ENCODE data around the gene HPCAL1.
A peak's percentile ranks its signal among the peaks of the same experiment; 100 is the strongest.

HPCAL1 gene

DNA sequence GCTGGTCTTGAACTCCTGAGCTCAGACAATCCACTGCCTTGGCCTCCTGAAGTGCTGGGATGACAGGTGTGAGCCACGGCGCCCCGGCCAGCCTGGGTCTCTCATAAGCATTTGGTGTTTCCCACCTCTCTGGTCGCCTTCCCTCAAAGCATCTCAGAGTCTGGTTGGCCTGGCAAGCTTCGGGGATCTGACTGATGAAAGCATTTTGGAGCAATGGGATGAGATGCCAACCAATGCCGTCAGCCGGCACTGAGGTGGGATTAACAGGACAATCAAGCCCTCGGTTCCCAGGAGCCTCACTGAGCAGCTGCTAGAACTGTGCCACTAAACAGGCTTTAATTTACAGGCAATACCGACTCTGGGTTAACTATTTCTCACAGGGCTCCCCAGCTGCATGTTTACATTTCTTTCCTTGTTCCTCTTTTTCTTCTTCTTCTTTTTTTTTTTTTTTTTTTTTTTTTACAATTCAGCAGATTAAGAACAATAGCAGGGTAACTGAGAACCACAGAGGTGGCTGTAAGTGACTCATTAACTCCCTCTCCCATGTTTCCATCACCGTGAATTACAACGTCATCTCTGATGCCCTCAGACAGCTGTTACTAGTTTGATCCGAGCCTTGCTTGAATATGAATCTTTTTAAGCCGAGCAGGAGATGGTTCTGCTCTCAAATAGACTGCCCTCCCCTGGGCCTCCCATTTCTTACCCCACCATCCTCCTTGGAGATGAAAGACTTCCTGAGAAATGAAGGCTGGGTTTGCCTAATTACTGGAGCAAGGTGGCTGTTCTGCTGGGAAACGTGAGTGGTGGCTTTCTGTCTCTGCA is 107.5 kb downstream of the HPCAL1 start:
- DNase-seq, result no peak

DNA sequence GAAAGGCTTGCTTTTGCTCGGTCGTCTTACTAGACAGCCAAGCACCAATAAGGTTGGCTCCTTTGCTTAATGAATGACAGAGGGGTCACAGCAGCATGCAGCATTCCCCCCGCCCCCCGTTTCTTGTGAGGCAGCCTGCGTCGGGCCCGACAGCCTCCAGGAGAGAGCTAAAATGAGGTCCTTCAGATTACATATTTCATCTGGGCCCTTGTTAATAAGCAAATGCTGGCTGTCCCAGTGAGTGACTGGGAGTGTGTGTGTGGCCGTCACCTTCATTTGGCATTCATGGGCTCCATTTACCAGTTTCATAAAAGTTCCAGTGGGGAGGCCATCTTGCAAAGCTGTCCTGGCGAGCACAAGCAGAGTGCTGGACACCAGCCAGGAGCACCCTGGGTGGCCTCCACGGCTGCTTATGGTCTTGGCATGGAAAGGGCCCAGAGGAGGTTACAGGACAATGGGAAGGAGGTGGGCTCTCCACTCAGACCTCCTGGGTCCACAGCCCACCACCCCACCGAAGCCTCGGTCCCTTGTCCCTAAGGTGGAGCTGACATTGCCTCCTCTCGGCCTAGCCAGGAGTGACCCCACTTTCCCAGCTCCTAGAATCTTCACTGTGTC is 108.2 kb downstream of the HPCAL1 start:
- DNase-seq, result no peak

DNA sequence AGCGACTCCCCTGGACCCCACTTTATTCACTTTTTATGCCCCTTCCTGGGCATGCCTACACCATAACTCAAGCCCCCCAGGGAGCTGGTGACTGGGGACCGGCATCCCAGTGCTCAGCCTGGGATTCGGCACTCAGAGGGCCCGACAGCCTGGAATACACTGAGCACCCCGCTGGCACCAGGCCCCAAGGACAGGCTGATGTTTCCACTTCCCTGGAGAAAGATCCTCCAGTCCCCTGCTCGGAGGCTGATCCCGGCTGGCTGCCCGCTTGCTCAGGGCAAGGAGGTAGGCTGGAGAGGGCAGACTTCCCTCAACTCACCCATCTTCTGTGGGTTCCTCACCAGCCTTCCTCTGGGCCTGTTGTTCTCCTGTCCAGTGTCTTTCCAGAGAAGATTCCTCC is 108.9 kb downstream of the HPCAL1 start:
- no peak for DNase-seq

DNA sequence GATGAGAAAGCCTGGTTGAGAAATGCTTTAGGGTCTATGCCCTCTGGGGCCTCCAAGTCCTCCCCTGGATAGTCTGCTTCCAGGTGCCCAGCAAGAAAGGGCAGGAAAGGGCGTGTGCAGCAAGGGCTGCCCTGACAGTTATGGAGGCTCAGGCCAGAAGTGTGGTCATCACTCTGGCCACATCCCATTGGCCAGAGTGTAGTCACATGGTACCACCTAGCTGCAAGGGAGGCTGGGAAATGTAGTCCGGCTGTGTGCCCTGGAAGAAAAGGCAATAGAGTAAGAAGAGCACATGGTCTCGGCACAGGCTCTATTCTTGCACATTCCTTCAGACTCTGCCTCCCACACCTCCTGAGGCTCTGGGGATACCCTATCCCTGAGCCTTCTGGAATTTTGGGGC is 109.7 kb downstream of the HPCAL1 start:
- peak; percentile 14 to 28 for DNase-seq

DNA sequence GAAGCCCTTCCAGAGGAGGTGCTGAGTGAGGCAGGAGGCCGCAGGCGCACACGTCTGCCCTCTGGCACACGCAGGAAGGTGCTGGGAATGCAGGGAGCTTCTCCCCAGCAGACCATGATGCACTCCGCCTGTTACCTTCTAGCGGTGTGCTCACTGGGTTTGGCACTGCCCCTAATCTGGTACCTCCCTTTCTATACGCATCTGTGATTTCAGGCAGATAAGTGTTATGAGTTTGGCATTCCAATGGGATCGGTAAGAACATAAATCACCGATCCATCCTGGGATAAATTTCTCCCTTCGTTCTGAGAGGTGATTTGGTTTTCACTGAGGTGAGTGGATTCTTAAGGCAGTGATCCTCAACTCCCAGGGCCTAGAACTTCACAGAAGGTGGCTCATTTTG is 110.8 kb downstream of the HPCAL1 start:
- no peak for DNase-seq

- no peak for DNase-seq
Measured at GRCh38 chr2:10413991-10414451, 111.3 kb downstream of the HPCAL1 start.

- DNase-seq, result no peak
Measured at GRCh38 chr2:10414591-10414990, 111.9 kb downstream of the HPCAL1 start.

DNA sequence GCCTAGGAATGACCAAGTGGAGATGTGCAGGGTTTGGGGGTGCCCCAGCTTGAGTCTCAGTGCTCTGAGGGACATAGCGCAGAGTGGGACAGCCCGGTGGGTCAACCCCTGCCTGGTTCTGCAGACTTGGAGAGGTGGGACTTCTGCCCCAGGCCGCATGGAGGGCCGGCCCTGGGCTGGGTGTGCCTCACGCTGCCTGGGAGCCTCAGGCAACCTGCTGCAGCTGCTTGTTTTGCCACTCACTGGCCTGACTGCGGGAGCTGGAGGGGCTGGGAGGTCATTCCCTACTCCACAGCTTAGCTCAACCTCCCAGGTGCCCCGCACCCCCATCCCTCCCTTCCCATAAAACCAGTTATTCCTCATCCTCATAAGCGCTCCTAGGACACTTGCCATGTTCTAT is 112.3 kb downstream of the HPCAL1 start:
- no peak for DNase-seq

GRCh38 chr2:10415640-10416039 is 112.9 kb downstream of the HPCAL1 start:
- no peak for DNase-seq

DNA sequence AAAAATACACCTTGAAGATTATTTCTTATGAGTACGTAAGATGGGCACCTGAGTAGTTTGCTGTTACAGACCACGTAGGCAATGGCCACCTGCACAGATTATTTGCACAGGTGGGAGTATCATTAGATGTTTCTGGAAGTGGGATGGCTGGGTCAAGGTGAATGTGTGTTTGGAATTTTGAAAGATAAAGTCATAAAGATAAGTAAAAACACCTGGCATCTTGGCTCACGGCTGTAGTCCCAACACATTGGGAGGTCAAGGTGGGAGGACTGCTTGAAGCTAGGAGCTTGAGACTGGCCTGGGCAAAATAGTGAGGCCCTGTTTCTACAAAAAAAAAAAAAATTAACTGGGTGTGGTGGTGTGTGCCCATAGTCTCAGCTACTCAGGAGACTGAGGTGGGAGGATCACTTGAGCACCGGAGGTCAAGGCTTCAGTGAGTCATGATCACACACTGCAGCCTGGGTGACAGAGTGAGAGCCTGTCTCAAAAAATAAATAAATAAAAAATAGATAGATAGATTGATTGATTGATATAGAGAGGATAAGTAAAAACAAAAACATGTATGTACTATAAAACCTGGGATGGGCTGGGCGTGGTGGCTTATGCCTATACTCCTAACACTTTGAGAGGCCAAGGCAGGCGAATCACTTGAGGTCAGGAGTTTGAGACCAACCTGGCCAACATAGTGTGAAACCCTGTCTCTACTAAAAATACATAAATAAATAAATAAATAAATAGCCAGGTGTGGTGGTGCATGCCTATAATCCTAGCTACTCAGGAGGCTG is 115.0 kb downstream of the HPCAL1 start:
- no peak for DNase-seq

GRCh38 chr2:10419553-10420257 is 117.0 kb downstream of the HPCAL1 start:
- no peak for DNase-seq

GRCh38 chr2:10422251-10422650 is 119.5 kb downstream of the HPCAL1 start:
- DNase-seq, result no peak

GRCh38 chr2:10422732-10423399 is 120.2 kb downstream of the HPCAL1 start:
- no peak for DNase-seq

DNA sequence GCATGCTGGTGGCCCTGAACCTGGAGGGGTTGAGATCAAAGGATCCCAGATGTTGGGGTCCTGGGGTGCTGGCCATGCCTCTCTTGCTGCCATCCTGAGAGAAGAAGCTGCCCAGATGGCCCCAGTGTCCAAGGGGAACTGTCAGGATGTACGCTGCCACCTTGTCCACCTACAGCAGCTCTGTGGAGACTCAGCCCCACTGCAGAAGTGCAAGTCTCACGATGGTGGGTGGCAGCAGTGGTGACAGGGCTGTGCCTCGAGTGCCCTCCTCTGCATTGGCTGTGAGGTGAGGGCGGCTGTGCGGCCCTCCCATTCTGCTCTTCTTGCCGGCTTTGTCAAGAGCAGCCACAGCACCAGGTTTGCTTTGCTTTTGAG is 120.7 kb downstream of the HPCAL1 start:
- DNase-seq, result no peak

DNA sequence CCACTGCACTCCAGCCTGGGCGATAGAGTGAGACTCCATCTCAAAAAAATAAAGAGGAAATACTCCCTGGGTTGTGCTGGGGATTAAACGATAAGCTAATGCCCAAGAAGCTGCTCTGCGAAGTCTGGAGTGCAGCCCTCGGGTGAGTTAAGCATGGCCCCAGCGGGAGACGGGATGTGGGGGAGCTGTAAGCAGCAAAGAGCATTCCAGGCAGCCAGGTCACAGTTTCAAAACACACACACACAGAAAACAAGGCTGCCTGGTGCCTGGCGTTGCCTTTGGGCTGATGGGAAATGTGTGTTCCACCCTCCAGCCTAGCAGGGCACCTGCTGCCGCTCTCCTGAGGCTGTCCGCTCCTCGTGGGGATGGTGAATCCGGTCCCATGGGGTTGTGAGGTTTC is 121.3 kb downstream of the HPCAL1 start:
- no peak for DNase-seq

DNA sequence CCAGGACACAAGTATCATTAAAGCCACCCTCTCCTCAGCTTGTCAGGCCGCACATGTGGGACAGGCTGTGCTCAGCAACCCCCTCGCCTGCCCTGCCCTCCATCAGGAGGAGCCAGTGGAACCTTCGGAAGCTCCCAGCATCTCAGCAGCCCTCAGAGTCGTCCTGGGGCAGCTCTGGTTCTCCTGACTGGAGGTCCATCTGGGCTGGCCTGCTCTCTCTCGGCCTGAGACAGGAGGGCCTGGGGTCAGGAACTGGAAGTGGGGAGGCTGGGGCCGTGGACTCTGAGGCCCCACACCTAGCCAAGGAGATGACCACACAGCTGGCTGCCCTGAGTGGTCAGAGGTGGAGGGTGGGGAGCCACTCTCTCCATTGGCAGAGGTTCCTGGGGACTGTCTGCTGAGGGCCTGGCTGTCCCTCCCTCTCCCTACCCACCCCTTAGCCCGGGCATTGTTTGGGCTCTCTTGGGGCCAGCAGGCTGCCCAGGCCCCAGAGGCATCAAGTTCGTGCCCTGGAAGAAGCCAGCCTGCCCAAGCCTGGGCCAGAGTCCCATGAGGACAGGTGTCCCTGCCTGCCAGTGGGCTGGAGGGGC is 122.3 kb downstream of the HPCAL1 start:
- DNase-seq, result no peak

DNA sequence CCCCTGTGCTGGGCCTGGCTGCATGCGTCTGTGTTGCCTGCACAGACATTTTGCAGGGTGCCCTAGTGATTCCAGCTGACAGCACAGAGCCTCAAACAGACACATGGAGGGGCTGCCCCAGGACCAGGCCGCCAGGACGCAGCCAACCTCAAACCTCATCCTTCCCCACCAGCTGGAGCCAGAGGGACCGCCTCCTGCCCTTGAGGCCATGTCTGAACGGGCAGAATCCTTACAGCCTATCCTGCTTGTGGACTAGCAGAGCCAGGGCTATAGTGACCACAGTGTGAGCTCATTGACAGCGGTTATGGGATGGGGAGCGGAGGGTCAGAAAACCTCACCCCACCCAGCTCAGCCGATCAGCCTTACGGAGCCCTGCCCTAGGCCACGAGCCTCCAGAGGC is 123.0 kb downstream of the HPCAL1 start:
- DNase-seq, result no peak

DNA sequence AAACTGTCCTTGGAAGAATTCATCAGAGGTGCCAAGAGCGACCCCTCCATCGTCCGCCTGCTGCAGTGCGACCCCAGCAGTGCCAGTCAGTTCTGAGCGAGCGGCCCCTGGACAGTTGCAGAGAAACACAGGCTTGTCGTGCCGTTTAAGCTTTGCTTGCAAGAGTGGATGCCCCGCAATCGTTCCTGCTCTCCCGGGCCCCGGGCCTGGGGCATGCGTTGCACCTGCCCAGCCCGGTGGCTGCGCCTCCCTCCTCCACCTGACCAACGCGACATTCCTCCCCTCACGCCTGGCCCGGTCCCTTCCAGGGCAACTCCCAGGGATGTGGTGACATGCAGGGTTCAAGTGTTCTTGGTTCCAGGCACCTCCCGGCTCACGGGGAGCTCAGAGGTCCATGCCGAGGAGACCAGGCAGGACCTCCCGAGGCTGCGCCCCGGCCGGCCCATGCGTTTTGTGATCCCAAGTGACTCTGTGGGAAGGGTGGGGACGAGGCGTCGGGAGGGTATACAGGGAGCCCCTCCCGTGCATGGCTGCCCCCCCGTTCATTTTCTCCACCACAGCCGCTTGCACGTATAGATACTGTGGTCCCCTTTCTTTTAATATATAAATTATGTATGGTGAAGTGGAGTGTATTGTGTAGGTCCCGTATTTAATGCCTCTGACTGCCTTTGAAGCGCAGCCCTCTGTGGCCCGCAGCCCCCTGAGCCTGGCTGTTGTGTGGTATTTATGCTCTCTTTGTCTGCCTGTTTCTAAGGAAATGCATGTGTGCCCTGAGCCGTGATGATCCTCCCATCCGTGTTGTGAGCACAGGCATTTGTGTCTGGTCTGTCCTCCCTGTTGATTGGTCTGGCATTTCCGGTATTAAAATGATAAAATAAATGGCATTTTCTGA is 124.3 kb downstream of the HPCAL1 start:
- DNase-seq, result no peak

GRCh38 chr2:10427618-10427949 is 124.9 kb downstream of the HPCAL1 start:
- DNase-seq, result no peak

- DNase-seq, result no peak
Measured at GRCh38 chr2:10428355-10428754, 125.7 kb downstream of the HPCAL1 start.

DNA sequence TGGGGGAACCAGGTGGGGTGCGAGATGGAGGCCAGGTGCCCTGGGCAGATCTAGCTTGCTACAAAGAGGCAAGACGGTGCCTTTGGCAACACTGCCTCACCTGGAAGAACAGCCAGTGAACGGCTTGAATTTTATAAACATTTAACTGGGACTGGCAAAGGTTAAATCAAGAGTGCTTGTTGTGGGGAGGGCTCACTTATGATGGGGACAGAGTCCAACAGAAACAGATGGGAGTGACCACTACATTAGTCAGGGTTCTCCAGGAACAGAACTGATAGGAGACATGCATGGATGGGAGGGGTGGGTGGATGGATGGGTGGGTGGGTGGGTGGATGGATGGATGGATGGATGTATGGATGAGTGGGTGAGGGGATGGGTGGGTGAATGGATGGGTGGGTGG is 126.2 kb downstream of the HPCAL1 start:
- no peak for DNase-seq

All from NCI-H1930 (cell line).